ENCODE data around the gene C17orf67.
A peak's percentile ranks its signal among the peaks of the same experiment; 100 is the strongest.

The C17orf67 gene

GRCh38 chr17:56820207-56820606 lies 13.5 kb downstream of the C17orf67 start:
- no peak for TF ChIP-seq POLR2A (IDR thresholded peaks at IDR 0.05; ENCODE audit: extremely low read depth, insufficient read length)
- no peak for TF ChIP-seq MAX (IDR thresholded peaks at IDR 0.05; ENCODE audit: low read depth, low read length)
- no peak for TF ChIP-seq CTCF (IDR thresholded peaks at IDR 0.05; ENCODE audit: low read depth, low read length)
- TF ChIP-seq MYC (IDR thresholded peaks at IDR 0.05; ENCODE audit: low read depth, low read length), result no peak

GRCh38 chr17:56819431-56820145 lies 14.1 kb downstream of the C17orf67 start:
- H3K4me3 ChIP-seq (ENCODE audit: low read depth, low read length), result no peak overlapping the region
- no peak for TF ChIP-seq MAX (IDR thresholded peaks at IDR 0.05; ENCODE audit: low read depth, low read length)
- TF ChIP-seq CTCF (IDR thresholded peaks at IDR 0.05; ENCODE audit: low read depth, low read length), result peak; percentile 68
- peak; percentile 76 for DNase-seq (ENCODE audit: low read depth)

More at GRCh38 chr17:56820207-56820606, 13.5 kb downstream of the C17orf67 start:
- no peak for DNase-seq (ENCODE audit: low read depth)
- H3K4me3 ChIP-seq (ENCODE audit: low read depth, low read length), result no peak overlapping the region

- H3K4me3 ChIP-seq (ENCODE audit: low read depth, low read length), result no peak overlapping the region
- TF ChIP-seq MAX (IDR thresholded peaks at IDR 0.05; ENCODE audit: low read depth, low read length) (no peak), CTCF (IDR thresholded peaks at IDR 0.05; ENCODE audit: low read depth, low read length) (no peak), MYC (IDR thresholded peaks at IDR 0.05; ENCODE audit: low read depth, low read length) (no peak), POLR2A (IDR thresholded peaks at IDR 0.05; ENCODE audit: extremely low read depth, insufficient read length) (no peak)
- no peak for DNase-seq (ENCODE audit: low read depth)
Observed at GRCh38 chr17:56819030-56819429, 14.7 kb downstream of the C17orf67 start.

GRCh38 chr17:56817066-56817465 lies 16.7 kb downstream of the C17orf67 start:
- no peak for DNase-seq (ENCODE audit: low read depth)
- no peak overlapping the region for H3K4me3 ChIP-seq (ENCODE audit: low read depth, low read length)
- TF ChIP-seq MYC (IDR thresholded peaks at IDR 0.05; ENCODE audit: low read depth, low read length) (no peak), MAX (IDR thresholded peaks at IDR 0.05; ENCODE audit: low read depth, low read length) (no peak), POLR2A (IDR thresholded peaks at IDR 0.05; ENCODE audit: extremely low read depth, insufficient read length) (no peak), CTCF (IDR thresholded peaks at IDR 0.05; ENCODE audit: low read depth, low read length) (no peak)

- TF ChIP-seq MYC (IDR thresholded peaks at IDR 0.05; ENCODE audit: low read depth, low read length), result no peak
- TF ChIP-seq POLR2A (IDR thresholded peaks at IDR 0.05; ENCODE audit: extremely low read depth, insufficient read length), result no peak
- no peak for TF ChIP-seq MAX (IDR thresholded peaks at IDR 0.05; ENCODE audit: low read depth, low read length)
- TF ChIP-seq CTCF (IDR thresholded peaks at IDR 0.05; ENCODE audit: low read depth, low read length), result no peak
- no peak for DNase-seq (ENCODE audit: low read depth)
- H3K4me3 ChIP-seq (ENCODE audit: low read depth, low read length), result no peak overlapping the region
Observed at GRCh38 chr17:56815711-56816110, 18.0 kb downstream of the C17orf67 start.

Data from NB4 (cell line).